Activated naive CD4-positive, alpha-beta T cell treated with anti-CD3 and anti-CD28 coated beads, Interleukin-2, amount 10 ng/mL, durations not matched to agents 7 days and 5 days (primary cell): ENCODE data around the gene SLC35C1.
"Not testable (repeated sequence)": the region's sequence is repeated elsewhere in the genome, so short reads cannot be mapped to it uniquely, and the experiment has no call there.

Experiments used
- CTCF ChIA-PET: fragments of 350-600 bp; sonication (Branson Sonifier 250); formaldehyde crosslinking; loops from one replicate; lab custom pipeline; 2021; ENCODE audit warnings: antibody characterized with exemption; lab: Charles Lee
- DNase-seq: peaks from one replicate; pipeline ENCODE4 v3.0.0-alpha.2; 2020
- H3K27ac Mint-ChIP-seq: one replicate; pipeline ENCODE4 v1.8.0; 2021; ENCODE audit warnings: mild to moderate bottlenecking, moderate library complexity, mixed read lengths
- H3K27me3 Mint-ChIP-seq: one replicate; pipeline ENCODE4 v1.8.0; 2021; ENCODE audit warnings: mild to moderate bottlenecking, mixed read lengths
- H3K36me3 Mint-ChIP-seq: one replicate; pipeline ENCODE4 v1.8.0; 2021; ENCODE audit warnings: mixed read lengths
- H3K4me1 Mint-ChIP-seq: one replicate; pipeline ENCODE4 v1.8.0; 2021; ENCODE audit warnings: mixed read lengths
- H3K4me3 Mint-ChIP-seq: one replicate; pipeline ENCODE4 v1.8.0; 2021; ENCODE audit warnings: mild to moderate bottlenecking, moderate library complexity, mixed read lengths
- H3K9me3 Mint-ChIP-seq: one replicate; pipeline ENCODE4 v1.8.0; 2021; ENCODE audit warnings: mixed read lengths

The SLC35C1 gene

DNA sequence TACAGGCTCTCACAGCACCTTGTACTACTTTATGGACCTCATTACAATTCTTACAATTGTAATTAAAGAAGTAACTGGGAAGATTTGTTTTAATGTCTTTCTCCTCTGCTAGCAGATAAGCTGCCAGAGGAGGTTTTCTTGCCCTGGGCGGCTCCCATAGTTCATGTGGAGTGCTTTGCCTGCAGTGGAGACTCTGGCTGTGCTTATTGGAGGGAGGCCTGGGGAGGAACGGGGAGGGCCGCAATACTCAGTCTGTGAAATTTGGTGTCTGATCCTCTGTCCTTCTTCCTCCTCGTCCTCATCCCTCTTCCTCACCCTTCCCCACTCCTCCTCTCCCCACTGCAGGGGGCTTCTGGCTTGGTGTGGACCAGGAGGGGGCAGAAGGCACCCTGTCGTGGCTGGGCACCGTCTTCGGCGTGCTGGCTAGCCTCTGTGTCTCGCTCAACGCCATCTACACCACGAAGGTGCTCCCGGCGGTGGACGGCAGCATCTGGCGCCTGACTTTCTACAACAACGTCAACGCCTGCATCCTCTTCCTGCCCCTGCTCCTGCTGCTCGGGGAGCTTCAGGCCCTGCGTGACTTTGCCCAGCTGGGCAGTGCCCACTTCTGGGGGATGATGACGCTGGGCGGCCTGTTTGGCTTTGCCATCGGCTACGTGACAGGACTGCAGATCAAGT lies 5.6 kb downstream of the SLC35C1 start:
- Mint-ChIP-seq H3K27ac (no peak overlapping the region), H3K4me3 (no peak overlapping the region), H3K27me3 (no peaks in the 10 kb centered on the region), H3K36me3 (peaks cover 39% of the 10 kb centered on the region), H3K9me3 (no peaks in the 10 kb centered on the region), H3K4me1 (peaks cover 45% of the 10 kb centered on the region)
- CTCF ChIA-PET, result no interaction called here
- DNase-seq, result no peak

DNA sequence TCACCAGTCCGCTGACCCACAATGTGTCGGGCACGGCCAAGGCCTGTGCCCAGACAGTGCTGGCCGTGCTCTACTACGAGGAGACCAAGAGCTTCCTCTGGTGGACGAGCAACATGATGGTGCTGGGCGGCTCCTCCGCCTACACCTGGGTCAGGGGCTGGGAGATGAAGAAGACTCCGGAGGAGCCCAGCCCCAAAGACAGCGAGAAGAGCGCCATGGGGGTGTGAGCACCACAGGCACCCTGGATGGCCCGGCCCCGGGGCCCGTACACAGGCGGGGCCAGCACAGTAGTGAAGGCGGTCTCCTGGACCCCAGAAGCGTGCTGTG lies 6.1 kb downstream of the SLC35C1 start:
- H3K36me3 Mint-ChIP-seq, result peaks cover 38% of the 10 kb centered on the region
- DNase-seq, result no peak
- no peak overlapping the region for H3K27ac Mint-ChIP-seq
- H3K9me3 Mint-ChIP-seq, result no peaks in the 10 kb centered on the region
- CTCF ChIA-PET, result interaction anchor here (1.1 kb wide), 1 partner anchor 32 kb away, joined by 3 read pairs; no protein-coding TSS in a partner anchor
- H3K4me1 Mint-ChIP-seq, result peaks cover 43% of the 10 kb centered on the region
- no peak overlapping the region for H3K4me3 Mint-ChIP-seq
- H3K27me3 Mint-ChIP-seq, result no peaks in the 10 kb centered on the region

DNA sequence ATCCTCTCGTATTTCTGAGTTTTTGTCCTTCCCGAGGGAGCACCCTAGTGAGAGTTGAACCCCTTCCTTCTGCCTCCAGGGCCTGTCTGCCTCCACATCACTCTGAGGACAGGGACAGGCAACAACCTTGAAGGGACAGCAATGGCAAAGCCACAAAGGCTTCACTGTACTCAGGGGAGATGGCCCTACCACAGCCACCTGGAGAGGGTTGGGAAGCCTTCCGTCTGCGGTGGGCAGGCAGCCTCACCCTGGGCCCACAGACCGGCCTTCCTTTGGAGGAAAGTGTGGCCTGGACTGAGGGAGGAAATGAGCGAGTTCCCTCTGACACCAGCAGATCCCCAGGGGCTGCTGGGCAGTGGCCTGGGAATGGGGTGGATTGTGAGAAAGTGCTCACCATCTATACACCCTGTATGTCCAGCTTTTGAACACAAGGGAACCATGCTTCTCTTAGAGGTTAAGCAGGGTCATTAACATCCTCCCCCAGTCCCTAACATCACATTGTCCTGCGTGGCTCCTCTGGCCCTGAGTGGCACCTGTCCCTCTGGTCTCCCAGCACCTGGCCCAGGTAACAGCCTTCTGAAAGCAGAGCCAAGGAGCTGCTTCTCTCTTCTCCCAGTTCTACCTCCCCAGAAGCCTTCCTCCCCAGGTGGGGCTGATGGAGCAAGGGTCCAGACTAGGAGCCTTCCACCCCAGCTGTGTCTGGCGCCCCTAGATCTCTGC lies 6.8 kb downstream of the SLC35C1 start:
- no peak overlapping the region for H3K27ac Mint-ChIP-seq
- no peak for DNase-seq
- peaks cover 32% of the 10 kb centered on the region for H3K36me3 Mint-ChIP-seq
- no peaks in the 10 kb centered on the region for H3K27me3 Mint-ChIP-seq
- H3K4me1 Mint-ChIP-seq, result peaks cover 36% of the 10 kb centered on the region
- CTCF ChIA-PET, result interaction anchor here (1.1 kb wide), 1 partner anchor 31 kb away, joined by 3 read pairs; no protein-coding TSS in a partner anchor
- no peaks in the 10 kb centered on the region for H3K9me3 Mint-ChIP-seq
- no peak overlapping the region for H3K4me3 Mint-ChIP-seq

DNA sequence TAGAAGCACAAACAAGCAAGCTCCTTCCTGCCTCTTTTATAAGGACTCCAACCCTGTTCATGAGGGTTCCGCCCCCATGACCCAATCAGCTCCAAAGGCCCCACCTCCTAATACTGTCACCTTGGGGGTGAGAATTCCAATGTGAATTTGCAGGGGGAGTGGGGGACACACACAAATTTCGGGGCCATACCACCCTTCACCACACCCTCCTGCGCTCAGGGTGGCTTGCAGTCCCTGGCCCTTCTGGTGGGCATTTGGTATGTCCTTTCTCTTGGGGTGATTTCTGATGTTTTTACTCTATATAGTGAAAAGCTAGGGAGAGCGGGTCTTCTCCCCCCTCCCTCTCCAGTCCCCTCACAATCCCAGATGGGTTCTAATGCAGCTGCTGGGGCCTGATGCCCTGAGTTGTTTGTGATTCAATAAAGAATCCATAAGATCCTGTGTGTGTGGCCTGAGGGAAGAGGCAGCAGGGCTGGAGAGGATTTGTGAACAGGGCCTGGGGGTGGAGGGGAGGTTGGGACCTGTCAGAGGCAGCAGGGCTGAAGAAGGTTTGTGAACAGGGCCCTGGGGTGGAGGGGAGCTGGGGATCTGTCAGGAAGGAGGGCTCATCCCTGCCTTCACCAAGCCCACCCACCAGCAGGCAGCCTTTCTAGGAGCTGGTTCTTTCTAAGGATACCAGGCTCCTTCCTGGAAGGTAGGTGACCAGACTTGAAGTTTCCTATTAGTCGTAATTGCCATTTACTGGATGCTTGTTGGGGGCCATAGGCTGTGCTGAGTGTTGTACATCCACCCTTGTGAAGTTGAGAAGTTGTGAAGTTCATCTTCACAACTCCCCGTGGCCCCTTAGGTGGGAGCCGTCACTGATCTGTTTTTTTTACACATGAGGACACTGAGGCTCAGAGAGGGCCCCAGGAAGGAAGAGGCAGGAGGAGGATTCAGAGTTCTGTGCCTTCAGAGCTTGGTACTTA lies 7.9 kb downstream of the SLC35C1 start:
- DNase-seq, result no peak
- Mint-ChIP-seq H3K4me3 (no peak overlapping the region), H3K4me1 (peaks cover 25% of the 10 kb centered on the region), H3K27me3 (no peaks in the 10 kb centered on the region), H3K36me3 (peaks cover 25% of the 10 kb centered on the region), H3K27ac (peak overlapping the region; percentile 42), H3K9me3 (no peaks in the 10 kb centered on the region)
- CTCF ChIA-PET, result no interaction called here

DNA sequence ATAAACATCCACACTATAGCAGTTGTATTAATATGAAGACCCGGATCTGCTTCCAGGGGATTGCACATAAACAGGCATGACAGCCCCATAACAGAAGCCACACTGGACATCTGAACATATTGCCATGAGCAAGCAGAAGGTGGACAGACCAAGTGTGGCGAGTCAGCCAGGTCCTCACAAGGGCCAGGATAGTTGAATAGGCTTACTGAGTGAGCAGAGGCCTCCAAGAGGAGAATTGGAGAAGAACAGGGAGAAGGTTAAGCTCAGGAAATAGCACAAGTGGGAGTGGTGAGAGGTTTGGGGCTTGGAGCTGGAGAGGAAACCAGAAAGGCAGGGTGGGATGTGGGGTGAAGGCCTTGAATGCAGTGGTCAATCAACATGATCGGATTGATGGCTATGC lies 10.8 kb downstream of the SLC35C1 start:
- CTCF ChIA-PET, result interaction anchor here (0.6 to 2.6 kb wide), 2 partner anchors 19 to 44 kb away, joined by 3 to 8 read pairs; no protein-coding TSS in a partner anchor
- no peak for DNase-seq

DNA sequence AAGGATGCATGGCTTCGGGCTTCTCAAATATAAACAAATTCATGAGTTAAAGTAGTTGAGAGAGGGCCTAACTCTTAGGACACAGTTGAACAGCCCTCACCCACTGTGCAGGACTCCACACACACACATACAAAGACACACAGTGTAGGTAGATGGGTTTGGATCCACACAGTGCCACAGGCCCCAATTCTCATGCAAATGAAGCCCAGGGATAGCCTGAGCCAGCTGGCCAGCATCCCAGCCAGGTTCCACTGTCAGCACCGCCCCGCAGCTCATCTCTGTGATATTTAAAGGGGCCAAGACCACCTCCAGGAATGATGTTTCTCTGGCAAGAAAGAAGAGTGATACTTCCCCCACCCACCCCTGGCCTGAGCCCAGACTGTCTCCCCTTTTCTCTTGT lies 11.7 kb downstream of the SLC35C1 start:
- H3K4me3 Mint-ChIP-seq, result no peak overlapping the region
- no peaks in the 10 kb centered on the region for H3K9me3 Mint-ChIP-seq
- H3K27me3 Mint-ChIP-seq, result no peaks in the 10 kb centered on the region
- CTCF ChIA-PET, result interaction anchor here (2.6 kb wide), 1 partner anchor 45 kb away, joined by 8 read pairs; no protein-coding TSS in a partner anchor
- H3K27ac Mint-ChIP-seq, result no peak overlapping the region
- peaks cover 5% of the 10 kb centered on the region for H3K36me3 Mint-ChIP-seq
- H3K4me1 Mint-ChIP-seq, result peaks cover 2% of the 10 kb centered on the region
- DNase-seq, result no peak

More for the DNA sequence above, 10.8 kb downstream of the SLC35C1 start:
- no peak overlapping the region for H3K4me3 Mint-ChIP-seq
- H3K9me3 Mint-ChIP-seq, result no peaks in the 10 kb centered on the region
- H3K36me3 Mint-ChIP-seq, result peaks cover 8% of the 10 kb centered on the region
- H3K27me3 Mint-ChIP-seq, result no peaks in the 10 kb centered on the region
- no peak overlapping the region for H3K27ac Mint-ChIP-seq
- peaks cover 2% of the 10 kb centered on the region for H3K4me1 Mint-ChIP-seq

DNA sequence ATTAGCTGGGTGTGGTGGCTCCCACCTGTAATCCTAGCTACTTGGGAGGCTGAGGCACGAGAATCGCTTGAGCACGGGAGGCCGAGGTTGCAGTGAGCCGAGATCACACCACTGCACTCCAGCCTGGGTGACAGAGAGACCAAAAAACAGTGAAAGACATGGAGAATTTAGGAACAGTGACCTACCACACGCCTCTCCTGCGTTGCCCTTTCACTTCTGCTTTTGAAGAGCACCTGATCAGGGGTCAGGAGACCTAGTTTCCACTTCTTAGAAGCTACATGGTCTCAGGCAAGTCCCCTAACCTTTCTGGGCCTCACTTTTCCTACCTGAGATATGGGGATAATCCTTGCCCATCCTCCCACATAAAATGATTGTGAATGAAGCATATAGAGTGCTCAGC lies 12.2 kb downstream of the SLC35C1 start:
- DNase-seq, result no peak
- CTCF ChIA-PET, result interaction anchor here (0.6 to 2.6 kb wide), 3 partner anchors 28 to 186 kb away, joined by 3 to 8 read pairs (median 4); no protein-coding TSS in a partner anchor
- H3K27ac Mint-ChIP-seq, result no peak overlapping the region
- H3K4me3 Mint-ChIP-seq, result no peak overlapping the region
- peaks cover 2% of the 10 kb centered on the region for H3K36me3 Mint-ChIP-seq
- peaks cover 2% of the 10 kb centered on the region for H3K4me1 Mint-ChIP-seq
- no peaks in the 10 kb centered on the region for H3K9me3 Mint-ChIP-seq
- H3K27me3 Mint-ChIP-seq, result no peaks in the 10 kb centered on the region

DNA sequence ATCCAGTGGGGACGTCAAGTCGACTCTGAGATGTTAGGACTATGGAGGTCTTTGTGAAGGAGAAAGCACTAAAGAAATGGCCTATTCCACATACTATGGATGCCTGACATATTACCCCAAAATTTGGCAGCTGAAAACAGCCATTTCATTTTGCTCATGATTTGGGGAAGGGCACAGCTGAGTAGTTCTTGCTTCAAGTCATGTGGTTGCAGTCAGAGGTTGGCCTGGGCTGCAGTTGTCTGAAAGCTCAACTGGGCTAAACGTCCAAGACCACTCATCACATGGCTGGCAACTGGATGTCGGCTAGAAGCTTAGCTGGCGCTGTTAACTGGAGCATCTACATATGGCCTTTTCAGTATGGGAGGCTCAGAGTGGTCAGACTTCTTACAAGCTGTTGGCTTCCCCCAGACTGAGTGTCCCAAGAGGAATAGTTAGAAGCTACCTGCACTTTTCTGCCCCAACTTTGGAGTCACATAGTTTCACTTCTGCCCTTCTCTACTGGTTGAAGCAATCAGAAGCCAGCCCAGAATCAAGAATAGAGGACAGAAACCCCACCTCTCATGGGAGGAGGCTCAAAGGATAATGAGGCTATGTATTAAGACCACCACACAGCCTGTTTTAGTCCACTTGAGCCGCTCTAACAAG lies 14.1 kb downstream of the SLC35C1 start:
- H3K4me1 Mint-ChIP-seq, result no peaks in the 10 kb centered on the region
- CTCF ChIA-PET, result interaction anchor here (1.2 kb wide), 1 partner anchor 15 kb away, joined by 4 read pairs; no protein-coding TSS in a partner anchor
- H3K4me3 Mint-ChIP-seq, result no peak overlapping the region
- no peaks in the 10 kb centered on the region for H3K36me3 Mint-ChIP-seq
- no peaks in the 10 kb centered on the region for H3K9me3 Mint-ChIP-seq
- H3K27me3 Mint-ChIP-seq, result peaks cover 4% of the 10 kb centered on the region
- no peak overlapping the region for H3K27ac Mint-ChIP-seq
- DNase-seq, result no peak

DNA sequence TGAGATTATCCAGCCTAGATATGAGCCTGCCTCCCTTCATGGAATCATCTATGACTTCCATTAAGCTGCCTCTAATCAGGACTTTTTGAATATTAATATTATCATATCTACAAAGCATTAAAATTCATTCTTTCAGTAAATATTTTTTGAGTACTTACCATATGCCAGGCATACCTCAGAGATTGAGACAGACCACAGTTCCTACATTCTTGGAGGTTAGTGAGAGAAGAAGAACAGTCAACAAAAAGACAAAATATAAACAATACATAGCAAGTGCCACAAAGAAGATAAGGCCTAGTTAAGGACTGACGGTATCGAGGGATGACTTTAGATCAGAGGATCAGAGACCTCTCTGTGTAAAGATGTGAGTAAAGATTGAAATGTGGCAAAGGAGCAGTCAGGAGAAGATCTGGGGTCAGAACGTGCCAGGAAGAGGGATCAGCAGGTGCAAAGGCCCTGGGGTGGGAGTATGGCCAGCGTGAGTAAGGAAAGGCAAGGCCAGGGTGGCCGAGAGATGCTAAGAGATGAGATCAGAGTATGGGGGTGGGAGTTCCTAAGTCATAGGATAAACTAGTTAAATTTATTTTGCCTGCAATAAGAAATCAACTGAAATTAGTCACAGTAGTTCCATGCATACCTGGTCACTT lies 15.4 kb downstream of the SLC35C1 start:
- CTCF ChIA-PET, result no interaction called here
- no peak overlapping the region for H3K4me3 Mint-ChIP-seq
- no peaks in the 10 kb centered on the region for H3K36me3 Mint-ChIP-seq
- H3K27ac Mint-ChIP-seq, result no peak overlapping the region
- DNase-seq, result no peak
- peaks cover 13% of the 10 kb centered on the region for H3K27me3 Mint-ChIP-seq
- H3K4me1 Mint-ChIP-seq, result no peaks in the 10 kb centered on the region
- no peaks in the 10 kb centered on the region for H3K9me3 Mint-ChIP-seq

DNA sequence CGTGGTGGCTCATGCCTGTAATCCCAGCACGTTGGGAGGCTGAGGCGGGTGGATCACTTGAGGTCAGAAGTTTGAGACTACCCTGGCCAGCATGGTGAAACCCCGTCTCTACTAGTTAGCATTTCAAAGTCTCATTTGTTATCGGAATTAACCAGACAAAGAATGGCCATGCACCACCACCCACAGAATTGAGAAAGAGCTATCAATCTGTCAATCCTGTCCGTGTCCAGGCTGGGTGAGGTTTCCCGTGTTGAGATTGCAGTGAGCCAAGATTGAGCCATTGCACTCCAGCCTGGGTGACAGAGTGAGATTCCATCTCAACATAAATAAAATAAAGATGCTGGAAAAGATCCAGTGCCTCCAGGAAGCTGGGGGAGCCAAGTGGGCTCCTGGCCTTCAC lies 21.5 kb downstream of the SLC35C1 start:
- not testable (repeated sequence) for H3K4me1 Mint-ChIP-seq, DNase-seq, H3K9me3 Mint-ChIP-seq, H3K27ac Mint-ChIP-seq, H3K36me3 Mint-ChIP-seq, H3K4me3 Mint-ChIP-seq
- CTCF ChIA-PET, result interaction anchor here (1.3 kb wide), 1 partner anchor 55 kb away, joined by 4 read pairs; no protein-coding TSS in a partner anchor
- H3K27me3 Mint-ChIP-seq, result peaks cover 53% of the 10 kb centered on the region

DNA sequence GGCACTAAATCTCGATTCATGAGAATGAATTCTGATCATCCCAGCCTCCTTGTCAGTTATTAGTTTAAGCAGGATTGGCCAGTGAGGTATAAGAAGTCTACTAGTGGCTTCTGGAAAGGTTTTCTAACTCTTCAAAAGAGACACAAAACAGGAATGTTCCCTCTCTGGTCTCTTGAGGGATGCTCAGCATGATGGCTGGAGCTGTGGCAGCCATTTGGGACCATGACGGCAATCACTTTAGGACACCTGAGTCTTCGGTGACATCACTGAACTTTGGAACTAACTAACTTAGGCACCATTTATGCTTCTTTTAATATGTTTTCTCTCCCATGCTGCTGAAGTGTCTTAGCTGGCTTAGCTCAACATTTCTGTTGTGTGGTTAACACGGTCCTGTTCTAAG lies 22.2 kb downstream of the SLC35C1 start:
- DNase-seq, result no peak
- CTCF ChIA-PET, result no interaction called here
- H3K27ac Mint-ChIP-seq, result no peak overlapping the region
- peaks cover 53% of the 10 kb centered on the region for H3K27me3 Mint-ChIP-seq
- H3K4me3 Mint-ChIP-seq, result no peak overlapping the region
- no peaks in the 10 kb centered on the region for H3K36me3 Mint-ChIP-seq
- no peaks in the 10 kb centered on the region for H3K9me3 Mint-ChIP-seq
- peaks cover 8% of the 10 kb centered on the region for H3K4me1 Mint-ChIP-seq

DNA sequence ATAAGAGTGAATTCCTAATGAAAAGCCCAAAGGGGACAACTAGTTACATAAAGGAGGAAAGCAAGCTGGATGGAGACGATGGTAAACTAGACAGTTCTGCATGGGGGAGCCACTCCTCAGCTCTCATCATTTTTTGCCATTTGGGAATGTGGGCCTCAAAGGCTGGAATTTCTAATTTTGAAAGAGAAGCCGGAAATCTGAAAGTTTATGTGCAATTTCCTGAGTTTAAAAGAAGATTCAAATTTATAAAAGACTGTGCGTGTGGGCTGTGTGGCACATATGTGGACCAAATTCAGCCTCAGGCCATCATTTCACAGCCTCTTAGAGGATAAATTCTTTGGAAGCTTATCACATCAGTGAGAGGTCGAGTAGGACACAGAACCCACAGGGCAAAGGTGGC lies 24.0 kb downstream of the SLC35C1 start:
- CTCF ChIA-PET, result interaction anchor here (1.0 kb wide), 1 partner anchor 58 kb away, joined by 3 read pairs; no protein-coding TSS in a partner anchor
- Mint-ChIP-seq H3K36me3 (no peaks in the 10 kb centered on the region), H3K9me3 (no peaks in the 10 kb centered on the region), H3K4me1 (peaks cover 21% of the 10 kb centered on the region), H3K4me3 (no peak overlapping the region), H3K27me3 (peaks cover 53% of the 10 kb centered on the region), H3K27ac (no peak overlapping the region)
- DNase-seq, result no peak

DNA sequence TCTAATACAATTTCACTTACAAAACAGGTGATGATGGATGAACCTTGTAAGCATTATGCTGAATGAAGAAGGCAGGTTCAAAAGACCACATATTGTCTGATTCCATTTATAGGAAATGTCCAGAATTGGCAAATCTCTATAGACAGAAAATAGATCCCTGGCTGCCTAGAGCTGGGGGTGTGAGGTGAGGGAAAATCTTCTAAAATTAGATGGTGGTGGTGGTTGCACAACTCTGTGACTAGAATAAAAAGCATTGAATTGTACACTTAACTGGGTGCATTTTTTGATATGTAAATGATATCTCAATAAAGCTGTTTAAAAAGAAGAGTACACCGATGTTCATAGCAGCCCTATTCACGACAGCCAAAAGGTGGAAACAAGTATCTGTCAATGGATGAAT lies 25.6 kb downstream of the SLC35C1 start:
- no peak for DNase-seq
- Mint-ChIP-seq H3K9me3 (no peaks in the 10 kb centered on the region), H3K4me1 (peaks cover 32% of the 10 kb centered on the region), H3K4me3 (no peak overlapping the region), H3K27ac (no peak overlapping the region), H3K36me3 (no peaks in the 10 kb centered on the region), H3K27me3 (peaks cover 42% of the 10 kb centered on the region)
- CTCF ChIA-PET, result no interaction called here
